Brain microvascular endothelial cell (primary cell): ENCODE measurements around the gene EVX2.

Source experiments
- DNase-seq: peaks from one replicate; pipeline ENCODE4 v3.0.0-alpha.2; 2020
- H3K27ac ChIP-seq: fragments of 250-450 bp; sonication (Bioruptor Pico); 2 replicates; pipeline ENCODE4 v1.5.1; 2020; ENCODE audit warnings: mild to moderate bottlenecking, moderate library complexity
- H3K27me3 ChIP-seq: fragments of 250-450 bp; sonication (Bioruptor Pico); replicated peaks from 2 replicates; pipeline ENCODE4 v1.5.1; 2020; ENCODE audit warnings: mild to moderate bottlenecking
- H3K36me3 ChIP-seq: fragments of 250-450 bp; sonication (Bioruptor Pico); replicated peaks from 2 replicates; pipeline ENCODE4 v1.5.1; 2020; ENCODE audit warnings: mild to moderate bottlenecking
- H3K4me3 ChIP-seq: 2 replicates; pipeline ENCODE4 v1.5.1; 2011; ENCODE audit warnings: low read depth, mild to moderate bottlenecking, control low read depth, low read length, moderate library complexity
- in situ Hi-C: cut with HindIII; loops from 2 replicates; pipeline ENCODE4 v1.10.0; 2017; ENCODE audit warnings: low sequenced_read_pairs, low pct_ligation_motif_present
- TF ChIP-seq, protein P1 (sequence below): IDR thresholded peaks from 2 replicates; pipeline ENCODE4 v1.5.1; 2011; ENCODE audit warnings: low read depth, mild to moderate bottlenecking, moderate library complexity, low read length, control low read depth, inconsistent platforms; ENCODE audit errors: missing control alignments

The EVX2 gene

DNA sequence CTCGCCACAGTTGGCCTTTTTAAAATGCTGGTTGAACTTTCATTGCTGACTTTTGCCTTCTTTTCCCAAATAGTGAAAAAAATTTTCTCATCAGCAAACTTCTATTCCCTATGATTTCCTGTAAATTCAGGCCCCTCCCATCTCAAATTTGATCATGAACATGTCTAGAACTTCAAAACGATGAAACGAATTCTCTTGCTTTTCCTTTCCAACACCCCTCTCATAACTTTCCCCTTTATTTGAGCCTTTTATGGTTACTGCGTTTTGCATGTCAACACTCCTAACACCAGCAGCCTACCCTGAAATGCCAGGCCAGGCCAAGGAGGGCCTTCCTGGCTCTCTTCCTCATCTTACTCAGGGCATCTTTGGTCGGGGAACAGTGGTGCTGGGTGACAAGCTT, 7.1 kb upstream of the EVX2 start:
- TF ChIP-seq, protein P1, sequence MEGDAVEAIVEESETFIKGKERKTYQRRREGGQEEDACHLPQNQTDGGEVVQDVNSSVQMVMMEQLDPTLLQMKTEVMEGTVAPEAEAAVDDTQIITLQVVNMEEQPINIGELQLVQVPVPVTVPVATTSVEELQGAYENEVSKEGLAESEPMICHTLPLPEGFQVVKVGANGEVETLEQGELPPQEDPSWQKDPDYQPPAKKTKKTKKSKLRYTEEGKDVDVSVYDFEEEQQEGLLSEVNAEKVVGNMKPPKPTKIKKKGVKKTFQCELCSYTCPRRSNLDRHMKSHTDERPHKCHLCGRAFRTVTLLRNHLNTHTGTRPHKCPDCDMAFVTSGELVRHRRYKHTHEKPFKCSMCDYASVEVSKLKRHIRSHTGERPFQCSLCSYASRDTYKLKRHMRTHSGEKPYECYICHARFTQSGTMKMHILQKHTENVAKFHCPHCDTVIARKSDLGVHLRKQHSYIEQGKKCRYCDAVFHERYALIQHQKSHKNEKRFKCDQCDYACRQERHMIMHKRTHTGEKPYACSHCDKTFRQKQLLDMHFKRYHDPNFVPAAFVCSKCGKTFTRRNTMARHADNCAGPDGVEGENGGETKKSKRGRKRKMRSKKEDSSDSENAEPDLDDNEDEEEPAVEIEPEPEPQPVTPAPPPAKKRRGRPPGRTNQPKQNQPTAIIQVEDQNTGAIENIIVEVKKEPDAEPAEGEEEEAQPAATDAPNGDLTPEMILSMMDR, result no peak
- no peak overlapping the region for H3K27ac ChIP-seq
- peaks cover 97% of the 10 kb centered on the region for H3K27me3 ChIP-seq
- in situ Hi-C loops, result loop anchor here (10.0 kb wide), 1 partner anchor 726 kb away; no protein-coding TSS in a partner anchor
- H3K4me3 ChIP-seq, result no peak overlapping the region
- H3K36me3 ChIP-seq, result no peaks in the 10 kb centered on the region
- DNase-seq, result no peak

DNA sequence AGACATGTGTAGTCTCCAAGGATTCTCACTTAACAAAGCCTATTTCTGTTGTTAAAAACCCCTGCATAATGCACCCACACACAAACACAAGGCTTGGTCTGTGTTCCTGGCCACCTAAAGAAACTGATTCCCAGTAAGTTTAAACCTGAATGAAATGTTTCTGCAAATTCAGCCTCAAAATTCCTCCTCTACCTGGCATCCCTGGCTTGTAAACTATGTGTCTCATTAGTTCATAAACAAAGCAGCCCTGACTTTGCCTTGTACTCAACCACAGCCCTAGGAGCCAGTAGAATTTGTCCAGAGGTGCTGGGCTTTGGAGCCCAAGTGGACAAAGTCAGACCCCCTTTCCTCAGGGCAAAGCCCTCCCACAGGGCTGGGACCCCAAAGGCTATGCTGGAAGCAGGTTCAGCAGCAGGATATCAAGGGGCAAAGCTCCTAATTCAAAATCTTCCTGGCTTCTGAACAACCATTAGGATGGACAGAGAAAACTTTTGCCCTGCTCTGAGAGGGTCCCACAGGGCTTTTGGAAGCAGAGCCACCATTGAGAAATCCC, 6.2 kb upstream of the EVX2 start:
- Histone ChIP-seq H3K27ac (no peak overlapping the region), H3K27me3 (peaks cover 97% of the 10 kb centered on the region), H3K4me3 (no peak overlapping the region), H3K36me3 (no peaks in the 10 kb centered on the region)
- TF ChIP-seq, protein P1, result no peak
- no peak for DNase-seq
- in situ Hi-C loops, result loop anchor here (10.0 kb wide), 1 partner anchor 725 kb away; no protein-coding TSS in a partner anchor

DNA sequence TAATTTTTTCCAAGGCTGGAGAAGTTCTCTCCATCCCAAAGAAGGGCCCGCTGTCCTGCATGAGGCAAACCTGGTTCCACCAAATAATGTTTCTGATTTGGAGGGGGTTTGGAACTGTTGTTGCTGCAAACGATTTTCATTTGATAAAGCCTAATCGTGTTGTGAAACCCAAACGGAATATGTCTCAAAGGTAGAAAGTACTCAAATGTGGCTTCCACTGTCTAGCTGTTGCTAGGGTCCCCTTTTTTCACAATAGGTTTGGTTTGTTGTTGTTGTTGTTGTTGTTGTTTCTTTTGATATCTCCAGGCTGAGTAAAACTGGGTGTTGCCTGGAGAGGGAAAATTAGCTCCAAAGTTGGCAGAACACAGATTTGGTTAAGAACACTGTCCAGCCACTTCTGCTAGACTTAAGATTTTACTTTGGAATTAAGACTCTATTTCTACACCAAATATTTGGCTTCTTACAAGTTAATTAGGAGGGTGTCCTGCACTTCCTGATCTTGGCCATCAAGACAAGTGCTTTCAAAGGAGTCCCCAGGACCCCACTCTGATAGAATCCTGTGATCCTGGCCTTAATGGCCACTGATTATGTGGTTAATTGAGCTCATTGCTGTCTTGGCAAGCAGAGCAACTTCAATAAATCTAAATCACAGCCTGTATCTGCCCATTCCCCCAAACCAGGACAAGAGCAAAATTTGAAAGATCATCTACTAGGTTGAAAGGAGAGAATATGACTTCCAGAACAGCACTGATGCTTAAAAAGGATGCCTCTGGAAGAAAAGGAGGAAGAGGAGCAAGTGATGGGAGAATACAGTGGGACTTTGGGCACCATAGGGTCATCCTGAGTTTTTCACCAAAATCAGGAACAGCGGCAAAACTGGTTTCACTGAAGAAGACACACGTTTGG, 5.4 kb upstream of the EVX2 start:
- no peaks in the 10 kb centered on the region for H3K36me3 ChIP-seq
- TF ChIP-seq, protein P1, result no peak
- no peak overlapping the region for H3K27ac ChIP-seq
- no peak for DNase-seq
- in situ Hi-C loops, result no loop called here
- H3K27me3 ChIP-seq, result peaks cover 95% of the 10 kb centered on the region
- no peak overlapping the region for H3K4me3 ChIP-seq

DNA sequence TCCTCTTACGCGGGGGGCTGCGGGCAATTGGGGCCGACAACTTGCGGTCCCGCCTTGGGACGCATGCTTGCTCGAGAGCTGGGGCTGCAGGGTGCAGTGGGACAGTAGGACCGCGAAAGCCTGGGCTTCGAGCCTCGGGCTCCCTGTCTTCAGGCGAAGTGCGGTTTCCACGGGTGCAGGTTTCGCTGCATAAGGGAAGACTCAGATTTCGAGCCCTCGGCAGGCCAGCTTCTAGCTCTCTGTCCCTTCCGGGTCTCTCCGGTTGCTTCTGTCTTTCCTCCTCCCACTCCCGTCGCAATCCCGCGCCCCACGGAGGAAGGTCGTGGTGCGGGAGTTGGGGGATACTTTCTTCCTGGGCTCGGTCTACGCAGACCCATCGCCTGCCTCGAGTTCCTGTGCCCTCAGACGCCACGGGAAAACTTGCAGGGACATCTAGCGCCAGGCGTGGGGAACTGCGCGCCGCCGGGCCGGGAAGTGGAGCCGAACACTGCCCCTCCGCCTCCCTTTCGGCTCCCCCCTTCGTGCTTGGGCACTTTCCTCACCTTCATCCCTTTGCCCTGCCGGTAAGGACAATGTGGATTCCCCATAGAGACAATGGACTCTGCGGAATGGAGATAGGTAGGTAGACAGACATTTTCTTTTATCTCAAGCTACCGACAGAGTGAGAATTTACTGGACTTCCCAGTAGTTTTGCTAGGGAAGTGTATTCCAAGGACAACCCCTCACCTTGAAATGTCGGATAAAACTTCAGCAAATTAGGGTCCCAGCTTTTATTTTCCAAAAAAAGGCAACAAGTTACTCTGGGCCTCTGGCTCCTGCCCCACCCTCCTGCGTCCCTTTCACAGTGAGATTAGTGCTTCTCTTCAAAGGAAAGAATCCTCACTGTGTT, 4.5 kb upstream of the EVX2 start:
- H3K4me3 ChIP-seq, result no peak overlapping the region
- H3K27me3 ChIP-seq, result peaks cover 95% of the 10 kb centered on the region
- no peak overlapping the region for H3K27ac ChIP-seq
- in situ Hi-C loops, result no loop called here
- TF ChIP-seq, protein P1, result peak; percentile 83
- peak; percentile 15 for DNase-seq
- H3K36me3 ChIP-seq, result no peaks in the 10 kb centered on the region

DNA sequence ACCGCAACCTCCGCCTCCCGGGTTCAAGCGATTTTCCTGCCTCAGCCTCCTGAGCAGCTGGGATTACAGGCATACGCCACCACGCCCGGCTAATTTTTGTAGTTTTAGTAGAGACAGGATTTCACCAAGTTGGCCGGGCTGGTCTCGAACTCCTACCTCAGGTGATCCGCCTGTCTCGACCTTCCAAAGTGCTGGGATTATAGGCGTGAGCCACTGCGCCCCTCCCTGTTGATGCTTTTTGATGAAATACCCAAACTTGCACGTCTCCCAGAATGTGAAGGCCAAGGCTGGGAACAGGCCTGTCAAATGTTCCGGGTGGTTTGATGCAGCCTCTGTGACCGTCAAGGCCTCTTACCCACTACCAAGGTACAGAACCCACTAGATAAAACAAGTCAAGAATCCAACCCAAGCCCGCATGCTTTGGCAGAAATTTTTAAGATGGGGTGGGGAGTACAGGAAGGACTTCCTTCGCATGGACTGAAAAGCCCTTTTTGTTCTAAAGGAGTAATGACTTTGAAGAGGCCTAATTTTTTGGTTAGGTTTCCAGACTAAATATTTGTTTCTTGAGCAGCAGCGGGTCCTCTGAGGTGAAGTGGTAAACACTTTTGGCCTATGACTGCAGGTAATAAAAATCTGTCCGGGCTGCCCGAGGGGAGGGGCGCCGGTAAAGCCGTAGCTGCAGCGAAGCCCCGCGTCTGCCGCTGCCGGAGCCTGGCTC, 3.7 kb upstream of the EVX2 start:
- no peak overlapping the region for H3K4me3 ChIP-seq
- DNase-seq, result no peak

More for the DNA sequence above, 3.7 kb upstream of the EVX2 start:
- H3K36me3 ChIP-seq, result no peaks in the 10 kb centered on the region
- H3K27me3 ChIP-seq, result peaks cover 95% of the 10 kb centered on the region
- H3K27ac ChIP-seq, result no peak overlapping the region
- TF ChIP-seq, protein P1, result no peak
- in situ Hi-C loops, result no loop called here
